ENCODE results near the gene AUTS2.

AUTS2 gene

GRCh38 chr7:70678621-70679251, 1080.5 kb downstream of the AUTS2 start:
- Histone ChIP-seq H3K9me3 (ENCODE audit: severe bottlenecking) (no peaks in the 10 kb centered on the region), H3K4me3 (ENCODE audit: severe bottlenecking) (no peak overlapping the region), H3K27me3 (ENCODE audit: insufficient read depth, poor library complexity, severe bottlenecking) (no peaks in the 10 kb centered on the region), H3K36me3 (ENCODE audit: low read depth) (no peaks in the 10 kb centered on the region), H3K27ac (ENCODE audit: poor library complexity, severe bottlenecking) (no peak overlapping the region), H3K4me1 (ENCODE audit: insufficient read depth, poor library complexity, severe bottlenecking) (no peaks in the 10 kb centered on the region)
- ATAC-seq (ENCODE audit: low read depth) (no peak), DNase-seq (ENCODE audit: low spot score) (no peak)
- no peak for TF ChIP-seq CTCF (IDR thresholded peaks at IDR 0.05; ENCODE audit: poor library complexity, severe bottlenecking)

GRCh38 chr7:70679661-70680060, 1081.4 kb downstream of the AUTS2 start:
- Histone ChIP-seq H3K9me3 (ENCODE audit: severe bottlenecking) (no peaks in the 10 kb centered on the region), H3K36me3 (ENCODE audit: low read depth) (no peaks in the 10 kb centered on the region), H3K27ac (ENCODE audit: poor library complexity, severe bottlenecking) (no peak overlapping the region), H3K4me1 (ENCODE audit: insufficient read depth, poor library complexity, severe bottlenecking) (no peaks in the 10 kb centered on the region), H3K4me3 (ENCODE audit: severe bottlenecking) (no peak overlapping the region), H3K27me3 (ENCODE audit: insufficient read depth, poor library complexity, severe bottlenecking) (no peaks in the 10 kb centered on the region)
- no peak for DNase-seq (ENCODE audit: low spot score)
- ATAC-seq (ENCODE audit: low read depth): no peak
- no peak for TF ChIP-seq CTCF (IDR thresholded peaks at IDR 0.05; ENCODE audit: poor library complexity, severe bottlenecking)

GRCh38 chr7:70680306-70680705, 1082.0 kb downstream of the AUTS2 start:
- no peaks in the 10 kb centered on the region for H3K27me3 ChIP-seq (ENCODE audit: insufficient read depth, poor library complexity, severe bottlenecking)
- H3K9me3 ChIP-seq (ENCODE audit: severe bottlenecking): no peaks in the 10 kb centered on the region
- H3K36me3 ChIP-seq (ENCODE audit: low read depth): no peaks in the 10 kb centered on the region
- no peaks in the 10 kb centered on the region for H3K4me1 ChIP-seq (ENCODE audit: insufficient read depth, poor library complexity, severe bottlenecking)
- TF ChIP-seq CTCF (IDR thresholded peaks at IDR 0.05; ENCODE audit: poor library complexity, severe bottlenecking): no peak
- no peak overlapping the region for H3K27ac ChIP-seq (ENCODE audit: poor library complexity, severe bottlenecking)
- DNase-seq (ENCODE audit: low spot score): no peak
- H3K4me3 ChIP-seq (ENCODE audit: severe bottlenecking): no peak overlapping the region
- no peak for ATAC-seq (ENCODE audit: low read depth)

- Histone ChIP-seq H3K27ac (ENCODE audit: poor library complexity, severe bottlenecking) (no peak overlapping the region), H3K4me1 (ENCODE audit: insufficient read depth, poor library complexity, severe bottlenecking) (no peaks in the 10 kb centered on the region), H3K9me3 (ENCODE audit: severe bottlenecking) (no peaks in the 10 kb centered on the region), H3K4me3 (ENCODE audit: severe bottlenecking) (no peak overlapping the region), H3K27me3 (ENCODE audit: insufficient read depth, poor library complexity, severe bottlenecking) (no peaks in the 10 kb centered on the region), H3K36me3 (ENCODE audit: low read depth) (no peaks in the 10 kb centered on the region)
- no peak for TF ChIP-seq CTCF (IDR thresholded peaks at IDR 0.05; ENCODE audit: poor library complexity, severe bottlenecking)
- ATAC-seq (ENCODE audit: low read depth) (no peak), DNase-seq (ENCODE audit: low spot score) (no peak)
Measured at GRCh38 chr7:70680743-70681468, 1082.6 kb downstream of the AUTS2 start.
